GM21619 (cell line): ENCODE measurements around the gene ERBB4.

Experiments
- ATAC-seq: cut with Tn5 transposase; IDR thresholded peaks from one replicate; pipeline ENCODE4 v1.9.1; 2021; ENCODE audit not compliant: unreplicated experiment

The ERBB4 gene

DNA sequence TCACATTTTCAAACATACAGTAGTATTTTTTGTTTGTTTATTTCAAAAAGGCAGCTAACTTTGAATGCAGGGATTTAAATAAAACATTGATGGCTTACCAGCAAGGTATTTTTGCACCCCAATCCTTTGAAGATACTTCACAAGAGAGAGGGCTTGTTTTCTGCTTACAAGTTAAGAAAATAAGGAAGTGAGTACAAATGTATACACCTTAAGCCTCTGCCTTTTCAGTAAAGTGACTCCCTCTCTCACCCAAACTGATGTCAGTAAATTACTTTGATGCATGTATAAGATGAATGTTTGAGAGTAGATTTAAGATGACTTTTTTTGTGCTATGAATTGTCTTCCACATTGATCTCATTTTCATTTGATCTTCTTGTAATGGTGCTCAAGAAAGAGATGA lies 1162.2 kb downstream of the ERBB4 start:
- no peak for ATAC-seq

GRCh38 chr2:211373203-211373602 lies 1165.4 kb downstream of the ERBB4 start:
- no peak for ATAC-seq

DNA sequence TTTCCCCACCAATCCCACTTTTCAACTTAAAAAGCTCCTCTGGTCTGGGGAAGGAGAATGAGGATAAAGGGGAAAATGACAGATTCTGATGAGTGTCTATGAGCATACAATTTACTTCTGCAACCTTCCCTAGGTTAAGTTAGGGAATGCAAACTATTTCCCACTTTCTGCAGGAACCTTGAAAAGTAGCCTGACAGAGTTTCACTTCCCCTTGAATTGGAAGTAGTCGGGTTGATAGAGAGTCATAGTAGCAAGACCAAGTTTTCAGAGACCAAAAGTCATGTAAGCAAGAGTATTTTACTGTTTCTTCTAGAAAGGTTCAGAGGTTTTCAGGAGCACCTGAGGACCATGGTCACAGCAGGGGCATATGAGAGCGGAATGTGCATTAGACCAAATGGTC lies 1167.1 kb downstream of the ERBB4 start:
- no peak for ATAC-seq

- no peak for ATAC-seq
Measured at GRCh38 chr2:211368467-211368866, 1170.1 kb downstream of the ERBB4 start.

DNA sequence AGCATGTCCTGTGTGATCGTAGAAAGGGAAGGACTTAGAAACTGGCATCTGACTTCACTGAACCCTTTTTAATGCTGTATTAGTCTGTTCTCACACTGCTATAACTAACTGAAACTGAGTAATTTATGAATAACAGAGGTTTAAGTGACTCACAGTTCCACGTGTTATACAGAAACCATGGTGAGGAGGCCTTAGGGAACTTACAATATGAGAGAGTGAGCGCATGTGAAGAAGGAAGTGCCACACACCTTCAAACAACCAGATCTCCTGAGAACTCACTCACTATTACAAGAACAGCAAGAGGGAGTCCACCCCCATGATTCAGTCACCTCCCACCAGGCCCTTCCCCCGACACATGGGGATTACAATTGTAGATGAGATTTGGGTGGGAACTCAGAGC lies 1170.9 kb downstream of the ERBB4 start:
- ATAC-seq: peak; percentile 98

DNA sequence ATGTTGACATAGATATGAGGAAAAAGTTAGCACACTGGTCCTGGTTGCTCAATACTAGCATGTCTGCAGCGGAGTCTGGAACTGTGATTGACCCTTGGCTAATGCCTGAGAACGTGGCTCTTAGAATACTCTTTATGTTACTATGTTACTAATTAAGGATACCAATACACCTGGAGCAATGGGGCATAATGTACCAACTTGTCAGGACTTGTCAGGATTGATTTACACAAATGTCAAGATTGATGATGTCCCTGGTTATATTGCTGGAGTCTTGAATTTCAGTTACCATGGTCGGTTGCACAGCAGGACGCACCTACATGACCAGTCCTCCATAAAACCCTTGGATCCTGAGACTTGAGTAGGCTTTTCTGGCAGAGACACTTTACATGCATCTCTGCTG lies 1171.3 kb downstream of the ERBB4 start:
- no peak for ATAC-seq

- ATAC-seq: no peak
Measured at GRCh38 chr2:211364911-211365310, 1173.7 kb downstream of the ERBB4 start.

GRCh38 chr2:211361383-211361782 lies 1177.2 kb downstream of the ERBB4 start:
- ATAC-seq: no peak

- no peak for ATAC-seq
Measured at GRCh38 chr2:211359347-211359746, 1179.3 kb downstream of the ERBB4 start.

DNA sequence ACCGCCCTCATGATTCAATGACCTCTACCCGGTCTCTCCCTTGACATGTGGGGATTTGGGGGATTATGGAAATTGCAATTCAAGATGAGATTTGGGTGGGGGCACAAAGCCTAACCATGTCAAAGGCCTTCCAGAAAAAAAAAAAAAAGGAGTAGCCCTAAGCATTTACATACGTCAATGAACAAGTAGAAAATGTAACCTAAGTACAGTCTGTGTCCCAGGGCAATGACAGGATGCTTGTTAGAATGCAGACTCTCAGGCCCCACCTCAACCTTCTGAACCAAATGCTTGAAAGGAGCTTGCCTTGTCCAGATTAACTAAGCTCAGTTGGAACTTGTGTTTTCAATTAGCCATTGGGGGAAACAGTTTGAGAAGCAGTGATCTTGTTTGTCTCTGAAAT lies 1180.1 kb downstream of the ERBB4 start:
- ATAC-seq: no peak

DNA sequence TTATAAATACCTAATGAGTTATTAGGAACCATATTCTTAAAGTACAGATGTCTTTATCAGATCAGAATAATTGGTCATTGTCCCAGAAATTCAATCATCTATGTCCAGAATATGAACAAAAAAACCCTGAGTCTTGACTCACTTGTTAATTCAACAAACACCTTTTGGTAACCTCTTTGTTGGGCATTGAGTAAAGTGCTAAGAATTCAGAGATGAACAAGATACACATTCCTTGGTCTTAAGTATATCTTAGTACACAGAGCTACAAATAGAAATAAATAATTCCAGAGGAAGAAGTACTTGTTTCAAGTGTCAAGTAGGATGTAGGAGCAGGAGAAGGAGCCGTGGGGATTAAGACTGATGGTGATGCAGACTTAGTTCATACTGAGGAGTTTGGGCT lies 1184.1 kb downstream of the ERBB4 start:
- no peak for ATAC-seq

GRCh38 chr2:211351987-211352386 lies 1186.6 kb downstream of the ERBB4 start:
- ATAC-seq: no peak

- ATAC-seq: no peak
Measured at GRCh38 chr2:211349031-211349430, 1189.6 kb downstream of the ERBB4 start.

DNA sequence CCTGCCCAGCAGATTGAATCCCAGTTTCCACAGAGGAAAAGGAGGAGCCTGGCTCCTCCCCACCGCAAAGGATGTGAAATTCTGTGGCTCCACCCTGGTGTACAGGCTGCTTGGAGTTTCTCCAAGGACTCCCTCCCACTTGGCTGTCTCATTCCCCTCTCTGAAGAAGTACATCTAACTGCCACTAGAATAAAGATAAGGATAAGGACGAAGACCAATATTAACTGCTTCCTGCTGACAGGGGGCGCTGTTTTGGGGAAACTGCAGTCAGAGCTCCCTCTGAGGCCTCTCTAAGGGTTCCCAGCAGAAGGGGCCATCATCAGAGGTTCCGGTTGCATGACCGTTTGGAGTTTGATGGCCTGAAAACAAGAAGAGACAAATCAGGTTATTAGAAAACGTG lies 1191.3 kb downstream of the ERBB4 start:
- no peak for ATAC-seq

DNA sequence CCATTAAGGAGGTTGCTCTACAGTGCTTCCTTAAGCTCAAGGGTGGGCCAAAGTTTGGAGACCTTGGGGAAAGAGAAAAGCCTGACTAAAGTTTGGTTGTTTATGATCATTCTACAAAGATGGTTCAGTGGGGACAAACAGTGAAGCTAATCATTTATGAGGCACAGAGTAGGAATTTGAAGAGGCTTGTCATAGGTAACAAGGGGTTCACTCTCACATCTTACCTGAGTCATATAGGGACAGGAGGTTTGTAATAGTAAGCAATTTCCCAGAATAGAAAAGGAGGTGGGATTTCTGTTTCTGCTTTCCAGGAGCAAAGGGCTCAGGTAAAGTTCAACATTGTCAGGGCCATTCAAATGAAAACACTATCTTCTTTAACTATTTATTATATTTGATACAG lies 1194.3 kb downstream of the ERBB4 start:
- no peak for ATAC-seq

GRCh38 chr2:211333377-211333776 lies 1205.2 kb downstream of the ERBB4 start:
- no peak for ATAC-seq

DNA sequence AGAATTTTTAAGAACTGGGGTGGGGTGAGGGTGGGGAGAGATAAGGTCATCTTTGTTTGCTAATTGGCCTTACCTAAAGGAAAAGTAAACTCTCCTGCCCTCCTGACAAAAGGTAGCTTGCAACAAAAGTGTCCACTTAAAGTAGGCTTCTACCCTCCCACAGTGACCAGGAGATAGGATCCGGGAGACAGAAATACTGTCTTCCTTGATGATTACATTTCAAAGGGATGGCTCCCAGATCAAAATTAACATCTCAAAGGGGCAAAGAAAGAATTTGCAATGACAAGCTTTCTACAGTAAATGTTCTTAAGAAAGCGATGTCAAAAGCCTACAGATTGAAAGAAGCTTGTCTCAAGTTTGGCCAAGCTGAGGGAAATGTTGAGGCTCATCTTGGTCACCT lies 1206.9 kb downstream of the ERBB4 start:
- no peak for ATAC-seq

DNA sequence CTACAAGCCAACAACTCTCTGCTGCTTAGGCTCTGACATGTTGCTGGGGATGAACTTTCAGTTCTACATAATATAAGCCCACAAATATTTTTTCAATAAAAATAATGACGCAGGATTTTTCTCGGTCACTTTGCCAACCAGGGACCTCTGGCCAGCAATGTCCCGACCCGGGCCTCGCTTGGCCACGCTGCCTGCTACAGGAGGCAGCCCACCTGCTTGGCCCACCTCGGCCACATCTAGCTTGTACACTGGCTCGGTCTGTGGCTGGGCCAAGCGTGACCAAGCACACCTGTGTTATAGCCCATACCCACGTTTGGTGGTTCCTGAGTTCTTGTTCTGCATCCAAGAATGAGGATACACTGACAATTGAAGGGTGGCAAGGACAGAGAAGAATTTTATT lies 1208.7 kb downstream of the ERBB4 start:
- no peak for ATAC-seq

- no peak for ATAC-seq
Measured at GRCh38 chr2:211329421-211329820, 1209.2 kb downstream of the ERBB4 start.

DNA sequence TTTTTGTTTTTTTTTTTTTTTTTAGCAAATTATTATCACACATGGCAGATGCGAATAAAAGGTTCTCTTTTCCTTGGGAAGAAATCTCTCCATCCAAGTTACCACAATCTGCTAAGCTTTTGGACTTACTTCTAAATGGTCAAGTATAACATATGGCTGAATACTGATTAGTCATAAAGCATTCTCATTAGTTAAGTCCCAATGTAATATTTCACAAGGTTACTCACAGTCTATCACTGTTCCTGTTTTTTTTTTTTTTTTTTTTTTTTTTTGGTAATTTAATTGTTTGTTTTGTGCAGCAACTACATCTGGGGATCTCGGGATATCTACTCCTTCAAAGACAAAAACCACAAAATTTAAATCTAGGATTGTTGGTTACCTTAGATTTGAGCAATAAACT lies 1210.5 kb downstream of the ERBB4 start:
- no peak for ATAC-seq
